Measurements from ENCODE around the gene STPG1. TPM values are rescaled to one million over a fixed set of nuclear protein-coding genes. Genes with fewer than 3 reads are reported as not detected.

The STPG1 gene
- total and polyA plus RNA-seq, 9 of the 15 experiments (the other 6 are each of a cell fraction or from before 2014, with no cell fraction given): 5.0 to 11.9 (median 8.3) TPM

- TF ChIP-seq PREB (CRISPR knock-in tag; IDR thresholded peaks at IDR 0.05): peak; percentile 52; the same call in 1 of the 2 replicates
- peak; percentile 36 for TF ChIP-seq NFIC (IDR thresholded peaks at IDR 0.05)
- TF ChIP-seq SNIP1 (IDR thresholded peaks at IDR 0.05; ENCODE audit: low read depth): no peak
- TF ChIP-seq E2F3 (CRISPR knock-in tag; IDR thresholded peaks at IDR 0.05): no peak
- peak; percentile 98 for TF ChIP-seq FOSL1 (tag; conservative IDR thresholded peaks at IDR 0.05)
- TF ChIP-seq MYC (IDR thresholded peaks at IDR 0.05; ENCODE audit: low read depth, low read length): no peak
- no peak for TF ChIP-seq MYC (CRISPR knock-in tag; IDR thresholded peaks at IDR 0.05; ENCODE audit: borderline replicate concordance, low read depth)
- no peak for TF ChIP-seq KDM1A (IDR thresholded peaks at IDR 0.05)
- no peak for TF ChIP-seq TOE1 (IDR thresholded peaks at IDR 0.05; ENCODE audit: borderline replicate concordance)
- TF ChIP-seq TOE1 (CRISPR knock-in tag; IDR thresholded peaks at IDR 0.05; ENCODE audit: borderline replicate concordance, low read depth): no peak
- peak; percentile 56 for TF ChIP-seq PKNOX1 (IDR thresholded peaks at IDR 0.05)
- TF ChIP-seq CAMTA2 (CRISPR knock-in tag; conservative IDR thresholded peaks at IDR 0.05): no peak
- no peak for TF ChIP-seq ILF3 (IDR thresholded peaks at IDR 0.05; ENCODE audit: borderline replicate concordance)
- no peak for TF ChIP-seq FOXJ3 (CRISPR knock-in tag; IDR thresholded peaks at IDR 0.05)
- TF ChIP-seq MBD2 (IDR thresholded peaks at IDR 0.05; ENCODE audit: borderline replicate concordance, low read depth): no peak
- TF ChIP-seq ZNF644 (tag; IDR thresholded peaks at IDR 0.05; ENCODE audit: low read depth): no peak
- TF ChIP-seq ZNF589 (CRISPR knock-in tag; IDR thresholded peaks at IDR 0.05; ENCODE audit: low read depth): no peak
- TF ChIP-seq ZNF740 (CRISPR knock-in tag; IDR thresholded peaks at IDR 0.05): no peak
- no peak for TF ChIP-seq ZNF740 (tag; IDR thresholded peaks at IDR 0.05)
- TF ChIP-seq DMBX1 (CRISPR knock-in tag; IDR thresholded peaks at IDR 0.05; ENCODE audit: borderline replicate concordance): no peak
- TF ChIP-seq JUNB (CRISPR knock-in tag; conservative IDR thresholded peaks at IDR 0.05): 0 out of 2 replicates have a peak, but pooled peaks have one; percentile 51
- 0 out of 2 replicates have a peak, but pooled peaks have one; percentile 20 for TF ChIP-seq LCOR (CRISPR knock-in tag; IDR thresholded peaks at IDR 0.05)
- TF ChIP-seq HNRNPL (IDR thresholded peaks at IDR 0.05; ENCODE audit: low read depth, low read length): no peak
- TF ChIP-seq GABPB1 (CRISPR knock-in tag; IDR thresholded peaks at IDR 0.05): no peak
- no peak for TF ChIP-seq KLF1 (tag; IDR thresholded peaks at IDR 0.05)
- peak; percentile 51; the same call in 1 of the 2 replicates for TF ChIP-seq SMARCE1 (IDR thresholded peaks at IDR 0.05)
- TF ChIP-seq JUN (IDR thresholded peaks at IDR 0.05; ENCODE audit: borderline replicate concordance, low read depth, low read length): peak; percentile 81
- no peak for TF ChIP-seq JUN (CRISPR knock-in tag; IDR thresholded peaks at IDR 0.05; ENCODE audit: borderline replicate concordance)
- peak; percentile 30 for TF ChIP-seq MEIS2 (IDR thresholded peaks at IDR 0.05; ENCODE audit: partially characterized antibody)
These were observed 48.5 kb downstream of the STPG1 start (continued) for GRCh38 chr1:24364975-24365678.
